Activated T-cell treated with anti-CD3 and anti-CD28 coated beads for 24 hours (primary cell): Measurements from ENCODE around the gene PCBP2.

Experiments
- DNase-seq: peaks from one replicate; pipeline ENCODE4 v3.0.0-alpha.2; 2020; ENCODE audit warnings: low read depth

Gene PCBP2

GRCh38 chr12:53493610-53494391 is 41.9 kb downstream of the PCBP2 start:
- DNase-seq, result no peak

- no peak for DNase-seq
Observed at GRCh38 chr12:53495903-53496751, 44.2 kb downstream of the PCBP2 start.

- DNase-seq, result no peak
Observed at GRCh38 chr12:53496752-53497032, 44.8 kb downstream of the PCBP2 start.

GRCh38 chr12:53497461-53497860 is 45.6 kb downstream of the PCBP2 start:
- DNase-seq, result no peak

GRCh38 chr12:53498235-53498630 is 46.3 kb downstream of the PCBP2 start:
- no peak for DNase-seq

- DNase-seq, result peak; percentile 48
Observed at GRCh38 chr12:53499266-53500141, 47.6 kb downstream of the PCBP2 start, which contains the start of gene MAP3K12. Gene MAP3K12 (minus strand): TSS chr12:53499458. CDS start chr12:53487391, 12,067 bp downstream.

- DNase-seq, result no peak
Observed at GRCh38 chr12:53500142-53500775, 48.4 kb downstream of the PCBP2 start.

- peak; percentile 97 for DNase-seq
Observed at GRCh38 chr12:53500776-53501614, 49.1 kb downstream of the PCBP2 start, which contains the start of gene TARBP2. Gene TARBP2 (plus strand): TSS chr12:53501283. CDS start chr12:53501409, 126 bp downstream.

- no peak for DNase-seq
Observed at GRCh38 chr12:53501615-53502181, 49.8 kb downstream of the PCBP2 start.

GRCh38 chr12:53502331-53502730 is 50.4 kb downstream of the PCBP2 start:
- DNase-seq, result no peak

GRCh38 chr12:53502983-53503728 is 51.3 kb downstream of the PCBP2 start:
- no peak for DNase-seq

GRCh38 chr12:53504004-53504920 is 52.4 kb downstream of the PCBP2 start:
- DNase-seq, result no peak

GRCh38 chr12:53505086-53505485 is 53.2 kb downstream of the PCBP2 start:
- DNase-seq, result no peak

GRCh38 chr12:53505555-53506449 is 53.9 kb downstream of the PCBP2 start:
- no peak for DNase-seq

- DNase-seq, result no peak
Observed at GRCh38 chr12:53506450-53506785, 54.5 kb downstream of the PCBP2 start.

GRCh38 chr12:53506881-53507602 is 55.1 kb downstream of the PCBP2 start, which contains the start of gene NPFF:
Gene NPFF (minus strand): TSS chr12:53507484. CDS start chr12:53507474, 10 bp downstream.
- no peak for DNase-seq

- no peak for DNase-seq
Observed at GRCh38 chr12:53507603-53507885, 55.6 kb downstream of the PCBP2 start.
